Right lung (tissue), 5 donors: ENCODE data around the gene APBB2. TPM values are rescaled to one million over a fixed set of nuclear protein-coding genes. Genes with fewer than 3 reads are reported as not detected.

Experiments used
- DNase-seq, 2 donors: peaks; one replicate each; pipeline ENCODE4 v3.0.0-alpha.2; 2013
- polyA plus RNA-seq, 5 donors: library from polyadenylated mRNA; unstranded; fragments of 120-200 nt; gene quantifications; one replicate each; pipeline versions ENCODE4 v1.2.1 to v1.2.3, GENCODE V29; 2013; ENCODE audit warnings: inconsistent platforms in 1 of 5, low replicate concordance in 1 of 5; ENCODE audit not compliant: insufficient read length in 5 of 5, insufficient read depth in 1 of 5

Gene APBB2
- polyA plus RNA-seq, 5 donors = 30.5 to 60.4 (median 48.7) TPM

DNA sequence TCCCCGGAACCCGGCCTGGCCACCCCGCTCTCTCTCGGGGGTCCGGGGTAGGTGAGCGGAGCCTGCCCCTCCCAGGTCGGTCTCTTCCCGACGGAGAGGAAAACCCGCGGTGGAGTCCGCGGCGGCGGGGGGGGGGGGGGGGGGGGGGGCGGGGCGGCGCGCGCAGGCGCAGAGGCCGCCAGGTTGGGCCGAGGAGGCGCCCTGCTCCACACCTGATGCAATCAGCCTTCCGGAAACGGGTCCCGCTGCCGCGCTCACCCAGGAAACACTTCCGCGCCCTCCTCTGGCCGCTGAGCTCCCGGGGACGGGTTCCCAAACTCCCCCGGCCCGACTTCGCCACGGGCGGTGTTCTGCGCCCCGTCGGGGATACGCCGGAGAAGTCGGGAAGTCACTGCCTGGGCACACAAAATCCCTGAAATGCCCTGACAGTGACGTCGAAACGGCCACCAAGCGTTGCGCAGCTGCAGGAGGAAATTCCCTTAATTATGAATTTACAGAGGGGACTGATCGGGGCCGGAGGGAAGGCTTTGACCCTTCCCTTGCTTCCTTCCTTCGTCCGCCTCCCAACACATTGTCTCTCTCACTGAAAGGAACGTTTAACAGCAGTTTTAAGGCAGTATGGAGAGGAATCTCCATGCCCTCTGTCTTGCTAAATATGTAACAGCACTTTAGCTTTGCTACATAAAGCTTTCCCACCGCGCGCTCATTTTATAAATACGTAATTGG is 2.1 kb upstream of the APBB2 start:
- peak; percentile 82 to 84 for DNase-seq

DNA sequence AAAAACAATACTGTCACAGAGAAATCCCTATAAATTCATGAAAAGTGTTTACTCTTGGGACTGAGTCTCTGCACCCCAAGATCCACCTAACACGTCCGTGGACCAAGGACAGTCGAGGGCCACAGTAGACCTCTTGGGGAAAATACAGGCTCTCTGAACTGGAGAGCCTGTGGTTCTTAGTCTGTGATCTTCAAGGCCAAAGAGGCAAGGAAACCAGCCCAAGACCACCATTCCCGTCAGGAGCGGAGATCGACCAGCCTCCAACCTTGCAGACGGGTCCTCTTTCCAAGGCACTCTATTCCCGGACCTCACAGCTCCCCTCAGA is 1.6 kb upstream of the APBB2 start:
- peak in 1 of 2 donors; percentile 36 for DNase-seq

DNA sequence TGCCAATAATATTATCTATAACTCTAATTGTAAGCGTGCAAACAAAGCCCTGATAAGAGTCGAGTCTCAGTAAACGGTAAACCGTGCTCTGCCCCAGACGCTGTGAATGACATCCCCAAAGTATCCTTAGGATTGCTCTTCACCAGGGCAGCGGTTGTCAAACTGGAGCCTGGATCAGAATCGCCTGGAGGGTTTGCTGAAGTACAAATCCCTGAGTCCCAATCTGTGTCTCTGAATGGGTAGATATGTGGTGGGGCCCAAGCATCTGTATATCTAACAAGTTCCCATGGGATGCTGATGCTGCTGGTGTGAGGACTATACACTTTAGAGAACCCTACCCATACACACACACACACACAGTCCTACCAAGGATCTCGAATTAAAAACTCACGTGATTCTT is 813 bp upstream of the APBB2 start:
- no peak for DNase-seq

DNA sequence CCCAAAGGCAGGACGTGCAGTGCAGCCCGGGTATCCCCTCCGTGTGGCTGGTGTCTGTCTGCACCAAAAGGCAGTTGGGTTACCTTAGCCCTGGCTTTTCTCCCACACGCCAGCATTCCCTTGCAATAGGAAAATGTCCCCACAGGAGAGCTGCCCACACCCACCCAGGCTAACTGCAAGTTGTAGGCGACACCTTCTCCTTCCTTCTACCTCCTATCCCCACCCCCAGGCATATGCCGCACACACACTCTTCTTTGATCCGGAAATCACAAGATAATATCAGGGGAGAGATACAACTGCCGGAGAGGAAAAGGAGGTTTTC is 444 bp upstream of the APBB2 start:
- DNase-seq = no peak

DNA sequence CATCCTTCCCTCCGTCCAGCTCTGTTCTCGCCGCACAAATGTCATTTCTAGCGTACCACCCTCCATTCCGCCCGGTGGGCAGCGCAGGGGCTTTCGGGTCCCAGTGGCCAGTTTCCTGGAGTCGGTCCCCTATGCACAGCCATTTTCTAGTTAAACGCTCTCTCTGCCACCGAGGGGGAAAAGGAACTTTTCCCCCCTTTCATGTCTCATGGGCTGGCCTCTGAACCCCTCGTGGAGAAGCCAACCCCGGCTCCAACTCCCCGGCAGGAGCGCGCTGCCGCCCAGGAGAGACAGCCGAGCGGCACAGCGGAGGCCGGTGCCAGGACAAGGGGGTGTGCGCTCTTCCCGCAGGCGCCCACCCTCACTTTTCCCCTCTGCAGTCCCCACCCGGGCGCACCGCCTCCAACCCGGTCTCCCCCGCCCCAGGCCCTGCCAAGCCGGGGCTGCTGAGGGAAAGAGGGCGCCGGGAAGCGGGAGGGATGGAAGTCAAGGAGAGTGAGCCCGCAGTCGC is 662 bp downstream of the APBB2 start:
- DNase-seq = peak in 1 of 2 donors; percentile 35

DNA sequence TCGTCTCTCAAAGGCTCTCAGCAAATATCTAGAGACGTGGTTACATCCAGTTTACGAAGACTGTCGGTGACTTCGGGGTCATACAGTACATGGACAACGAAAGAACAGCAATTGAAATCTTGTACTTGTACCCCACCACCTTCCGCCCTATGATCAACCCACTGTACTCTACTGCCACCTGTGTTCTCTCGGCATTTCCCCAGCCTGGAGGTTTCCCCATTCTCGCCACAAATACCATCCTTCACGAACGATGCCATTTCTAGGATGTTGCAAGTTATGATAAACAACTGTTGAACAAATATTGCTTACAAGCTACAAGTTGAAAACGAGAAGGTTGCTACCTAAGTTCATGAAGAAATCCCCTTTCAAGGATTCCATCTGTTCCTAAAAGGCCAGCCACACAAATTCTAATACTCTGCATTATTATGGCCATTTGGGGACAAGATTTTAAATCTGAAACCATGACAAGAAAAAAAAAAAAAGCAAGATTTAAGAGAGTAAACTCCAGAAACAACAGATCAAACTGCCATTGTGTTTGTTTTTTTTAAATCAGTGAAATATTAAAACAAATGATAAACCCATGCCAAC is 1.6 kb downstream of the APBB2 start:
- peak; percentile 45 to 46 for DNase-seq

DNA sequence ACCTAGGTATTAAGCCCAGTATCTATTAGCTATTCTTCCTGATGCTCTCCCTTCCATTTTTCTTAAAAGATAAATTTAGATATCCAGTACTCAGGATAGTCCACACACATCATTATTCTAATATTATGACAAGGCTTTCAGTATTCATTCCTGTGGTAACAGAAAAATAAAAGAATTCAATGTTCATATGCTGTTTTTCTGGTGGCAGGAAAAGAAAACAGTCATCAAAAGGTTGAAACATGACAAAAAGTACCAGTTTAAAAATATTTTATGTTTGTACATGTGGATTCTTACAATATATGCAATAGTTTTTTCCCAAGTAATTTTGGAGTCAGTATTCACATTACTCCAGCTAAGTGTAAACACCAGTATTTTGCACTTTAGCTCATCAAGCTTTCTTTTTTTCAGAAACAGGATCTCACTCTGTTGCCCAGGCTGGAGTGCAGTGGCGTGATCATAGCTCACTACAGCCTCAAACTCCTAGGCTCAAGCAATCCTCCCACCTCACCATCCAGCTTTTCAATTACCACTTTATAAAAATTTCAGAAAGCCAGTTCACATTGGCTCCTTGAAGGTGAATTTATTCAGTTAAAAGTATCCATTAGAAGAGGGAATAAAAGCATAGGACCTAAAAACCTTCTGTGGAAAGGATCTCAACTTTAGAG is 2.3 kb downstream of the APBB2 start:
- no peak for DNase-seq

DNA sequence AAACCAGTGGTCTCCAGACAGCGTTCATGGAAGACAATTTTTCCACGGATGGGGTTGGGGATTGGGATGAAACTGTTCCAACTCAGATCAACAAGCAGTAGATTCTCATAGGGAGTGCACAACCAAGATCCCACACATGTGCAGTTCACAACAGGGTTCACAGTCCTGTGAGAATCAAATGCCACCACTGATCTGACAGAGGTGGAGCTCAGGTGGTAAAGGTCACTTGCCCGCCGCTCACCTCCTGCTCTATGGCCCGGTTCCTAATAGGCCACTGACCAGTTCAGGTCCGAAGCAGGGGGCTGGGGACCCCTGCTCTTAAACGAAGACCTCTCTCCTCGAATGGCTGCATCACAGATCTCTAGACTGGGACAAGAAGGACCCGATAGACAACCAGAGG is 4.4 kb downstream of the APBB2 start:
- DNase-seq = no peak

DNA sequence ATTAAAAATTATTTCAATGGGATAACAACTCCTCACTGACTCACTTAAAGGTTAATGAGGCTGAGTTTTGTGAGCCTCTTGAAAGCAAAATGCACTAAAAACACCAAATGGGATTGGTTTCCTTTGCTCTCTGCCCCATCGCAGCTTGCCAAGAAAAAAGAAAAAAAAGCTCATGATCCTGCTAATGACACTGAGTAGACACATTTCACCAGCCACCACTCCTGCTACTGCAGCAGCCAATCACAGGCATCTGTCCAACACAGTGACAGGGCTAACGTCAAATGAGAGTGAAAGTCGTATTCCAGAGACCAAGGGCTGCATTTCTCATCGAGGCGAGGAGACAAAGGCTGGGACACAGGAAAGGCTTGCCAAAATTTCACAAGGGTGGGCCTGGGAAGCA is 5.2 kb downstream of the APBB2 start:
- no peak for DNase-seq

DNA sequence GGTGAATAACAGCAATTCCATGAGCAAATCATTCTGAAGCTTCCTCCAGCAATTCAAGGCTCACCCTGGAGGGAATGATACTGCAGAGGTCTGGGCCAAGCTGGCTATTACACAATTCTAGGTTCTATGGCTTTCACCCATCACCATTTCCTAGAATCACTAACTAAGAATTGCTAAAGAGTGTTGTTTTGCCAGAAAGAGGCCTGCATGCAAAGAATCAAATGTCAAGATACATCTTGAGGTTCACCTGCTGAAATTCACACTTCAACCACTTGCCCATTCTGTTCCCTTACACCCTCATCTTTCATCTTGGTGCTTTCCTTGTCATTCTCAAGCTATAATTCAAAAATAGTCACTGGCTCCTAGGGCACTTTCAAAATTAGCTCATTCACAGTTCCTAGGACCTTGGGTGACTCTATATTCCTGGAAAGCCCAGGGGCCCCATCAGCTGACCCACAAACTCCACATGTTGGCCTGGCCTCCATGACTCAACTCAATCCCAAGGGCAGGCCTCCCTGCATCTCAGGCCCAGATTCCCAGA is 7.0 kb downstream of the APBB2 start:
- no peak for DNase-seq

DNA sequence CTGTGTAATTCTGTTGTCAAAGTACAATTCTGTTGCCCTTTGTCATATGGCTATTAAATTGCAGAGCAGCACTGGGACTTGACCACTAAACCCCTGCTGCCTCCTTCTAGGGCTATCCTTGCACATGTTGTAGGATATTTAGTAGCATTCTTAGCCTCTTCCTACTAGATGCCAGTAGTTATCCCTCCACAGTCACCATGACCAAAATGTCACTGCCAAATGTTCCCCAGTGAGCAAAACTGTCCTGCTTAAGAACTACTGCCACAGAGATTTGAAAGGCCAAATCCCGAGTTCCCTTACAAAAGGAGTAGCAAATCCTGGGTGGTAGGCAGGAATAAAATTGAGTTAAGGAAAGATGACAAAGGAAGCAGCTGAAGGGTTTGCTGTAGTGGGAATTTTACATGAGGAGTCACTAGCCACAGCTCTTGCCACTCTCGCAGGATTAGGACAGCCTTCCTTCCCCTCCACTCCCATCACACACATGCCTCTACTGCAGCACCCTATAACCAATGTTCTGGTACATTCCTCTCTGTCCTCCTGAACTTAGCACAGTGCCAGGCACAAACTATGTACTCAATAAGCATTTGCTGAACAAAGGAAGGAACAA is 8.4 kb downstream of the APBB2 start:
- no peak for DNase-seq

DNA sequence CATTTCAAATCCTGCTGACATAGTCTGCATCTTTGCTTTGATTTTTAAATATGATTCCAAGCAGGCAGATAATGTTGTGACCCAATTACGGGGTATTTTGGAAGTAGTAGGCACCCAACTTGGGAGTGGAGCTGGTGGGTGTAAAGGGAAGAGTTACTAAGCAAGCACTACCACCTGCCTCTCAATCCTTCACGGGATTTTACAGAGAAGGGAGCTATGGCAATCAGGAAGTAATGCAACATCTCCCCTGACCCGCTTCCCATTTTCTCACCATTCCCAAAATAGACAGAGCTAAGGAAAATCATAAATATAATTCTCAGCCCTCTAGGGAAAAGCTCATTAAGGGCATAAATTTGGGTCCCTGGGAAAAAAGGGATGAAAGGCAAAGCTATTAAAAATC is 9.2 kb downstream of the APBB2 start:
- DNase-seq = no peak

DNA sequence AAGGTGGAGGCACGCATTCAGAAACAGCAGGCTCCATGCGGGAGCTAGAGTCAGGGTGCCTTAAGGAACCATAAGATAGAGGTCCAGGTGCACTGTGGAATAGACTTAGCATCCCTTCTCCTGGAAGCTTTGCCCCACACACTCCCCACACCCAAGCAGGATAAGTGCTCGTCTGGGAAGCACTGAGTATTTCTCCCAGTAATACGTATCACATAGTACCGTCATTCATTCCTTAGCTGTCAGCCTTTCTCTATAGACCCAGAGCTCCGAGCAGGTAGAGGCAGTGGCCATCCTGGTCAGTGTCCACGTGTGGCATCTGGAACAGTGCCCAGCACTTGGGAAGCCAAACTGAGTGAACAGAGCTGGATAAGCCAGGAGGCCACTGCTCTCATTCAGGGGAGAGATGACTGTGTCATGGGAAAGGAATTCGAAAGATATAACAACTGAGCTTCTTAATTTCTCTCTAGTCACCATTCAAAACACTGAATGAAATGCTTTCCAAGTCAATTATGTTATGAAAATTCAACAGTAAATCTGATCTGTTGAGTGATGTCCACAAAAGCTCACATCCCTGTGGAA is 9.9 kb downstream of the APBB2 start:
- no peak for DNase-seq

DNA sequence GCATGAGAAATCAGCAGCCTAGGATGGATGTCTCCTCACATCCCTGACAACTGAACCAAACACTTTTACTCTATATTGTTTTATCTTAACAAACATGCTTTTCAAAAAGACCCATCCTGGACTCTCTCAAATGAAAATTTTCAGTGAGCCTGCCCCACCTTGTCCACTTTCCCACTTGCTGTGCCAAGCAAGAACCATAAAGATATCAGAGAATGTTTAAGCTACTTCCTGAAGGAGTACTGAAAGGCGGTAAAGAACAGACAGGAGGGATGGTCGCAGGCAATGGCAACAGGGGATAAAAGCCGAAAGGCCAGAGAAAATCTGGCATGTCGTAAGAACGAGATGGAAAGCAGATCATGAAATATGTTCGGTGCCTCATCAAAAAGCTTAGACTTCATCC is 10.5 kb downstream of the APBB2 start:
- no peak for DNase-seq

DNA sequence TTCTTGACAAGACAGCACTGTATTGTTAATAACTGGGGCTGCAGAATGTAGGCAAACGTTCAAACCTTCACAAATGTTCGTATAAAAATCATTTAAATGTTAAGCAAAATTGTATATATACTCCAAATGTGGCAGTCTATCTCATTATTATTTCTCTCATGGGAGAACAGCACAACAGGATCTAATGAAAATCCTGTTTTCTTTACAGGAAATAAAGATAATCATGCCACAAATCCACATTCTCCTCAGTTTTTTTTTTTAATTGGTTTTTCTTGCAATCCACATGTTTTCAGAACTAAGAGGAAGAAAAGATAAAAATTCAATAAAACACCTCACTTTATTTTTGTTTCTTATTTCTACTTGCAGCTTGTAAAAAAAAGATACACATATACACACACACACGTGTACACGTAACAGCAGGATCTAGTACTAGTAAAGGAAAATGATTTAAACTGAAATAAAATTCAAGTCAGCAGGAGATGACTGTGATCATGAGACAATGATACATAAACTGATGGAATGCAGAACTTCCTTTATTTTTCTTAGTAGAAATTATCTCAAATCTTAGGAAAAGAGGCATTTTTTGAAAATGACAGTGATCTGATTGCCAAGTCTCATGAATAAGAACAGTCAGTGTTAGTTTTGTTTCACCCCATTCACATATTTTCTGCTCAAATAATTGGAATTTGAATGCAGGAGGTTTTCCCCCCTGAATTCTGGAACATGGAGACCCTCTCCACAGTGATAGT is 11.3 kb downstream of the APBB2 start:
- no peak for DNase-seq

DNA sequence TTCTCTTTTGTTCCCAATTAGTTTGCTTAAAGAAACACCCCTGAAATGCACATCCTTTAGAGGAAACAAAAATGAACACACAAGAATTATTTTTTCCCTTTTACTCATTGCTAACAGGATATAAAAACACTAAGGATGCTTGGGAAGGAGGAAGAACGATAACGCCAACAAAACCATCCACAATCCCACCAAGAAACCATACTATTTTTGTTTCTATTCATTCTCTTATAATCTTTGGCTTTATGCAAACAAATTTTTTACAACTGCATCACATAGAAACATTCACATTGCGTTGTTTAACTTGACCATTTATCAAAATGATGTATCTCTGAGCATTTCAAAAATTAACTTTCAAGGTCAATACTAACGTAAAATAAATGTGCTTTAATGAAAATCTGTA is 12.0 kb downstream of the APBB2 start:
- DNase-seq = no peak

DNA sequence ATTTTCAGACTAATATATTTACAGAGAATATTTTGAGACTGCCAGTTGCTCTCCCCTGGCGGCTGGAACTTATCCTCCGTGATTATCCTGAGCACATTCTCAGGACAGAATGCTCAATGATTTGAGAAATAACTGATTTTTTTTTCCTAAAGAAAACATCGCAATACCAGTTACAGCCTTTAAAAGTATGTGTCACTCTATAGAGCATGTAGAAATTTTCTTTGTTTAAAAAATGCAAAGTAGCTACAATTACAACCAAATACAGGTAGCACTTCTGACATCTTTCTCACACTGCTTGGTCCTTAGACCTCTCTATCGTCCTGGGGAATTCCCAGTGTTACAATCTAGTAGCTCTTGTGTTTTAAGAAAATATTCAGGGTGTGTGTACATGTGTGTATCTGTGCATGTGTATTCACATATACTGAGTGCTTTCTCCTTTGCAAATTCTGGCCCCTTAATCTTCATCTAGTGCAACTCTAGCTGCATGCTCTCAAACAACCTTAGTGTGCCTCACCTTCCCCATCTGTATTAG is 13.8 kb downstream of the APBB2 start:
- DNase-seq = no peak

DNA sequence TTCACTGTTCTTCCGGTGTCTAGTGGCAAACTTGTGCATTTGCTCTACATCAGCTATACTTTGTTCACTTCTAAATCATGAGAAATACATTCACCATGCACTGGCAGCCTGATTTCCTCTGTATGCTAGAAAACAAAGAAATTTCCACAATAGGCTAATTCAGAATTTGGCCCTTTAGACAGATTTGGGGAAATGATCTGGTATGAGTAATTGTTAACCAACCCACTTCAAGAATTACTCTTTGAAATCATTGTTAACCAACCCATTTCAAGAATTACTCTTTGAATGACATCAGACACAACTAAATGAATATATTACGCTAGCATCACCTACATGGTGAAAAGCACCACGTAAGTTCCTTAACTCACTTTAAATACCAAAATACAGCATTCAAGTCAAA is 14.6 kb downstream of the APBB2 start:
- no peak for DNase-seq

DNA sequence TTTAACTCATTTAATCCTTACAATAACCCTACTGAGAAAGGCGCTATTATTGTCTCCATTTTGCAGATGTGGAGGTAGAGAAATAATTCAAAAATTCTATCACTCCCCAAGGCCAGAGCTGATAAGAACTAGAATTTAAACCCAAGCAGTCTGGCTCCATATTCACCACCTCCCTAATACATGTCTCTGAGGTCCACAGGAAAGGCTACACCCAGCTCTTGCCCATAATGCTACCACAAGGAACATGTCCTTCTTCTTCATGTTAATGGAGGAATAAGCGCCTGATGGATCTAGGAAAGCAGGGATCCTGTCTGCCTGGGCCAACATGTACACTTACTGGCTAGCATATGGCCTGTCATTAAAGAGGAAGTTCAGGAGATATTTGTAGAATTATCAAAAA is 16.3 kb downstream of the APBB2 start:
- no peak for DNase-seq

DNA sequence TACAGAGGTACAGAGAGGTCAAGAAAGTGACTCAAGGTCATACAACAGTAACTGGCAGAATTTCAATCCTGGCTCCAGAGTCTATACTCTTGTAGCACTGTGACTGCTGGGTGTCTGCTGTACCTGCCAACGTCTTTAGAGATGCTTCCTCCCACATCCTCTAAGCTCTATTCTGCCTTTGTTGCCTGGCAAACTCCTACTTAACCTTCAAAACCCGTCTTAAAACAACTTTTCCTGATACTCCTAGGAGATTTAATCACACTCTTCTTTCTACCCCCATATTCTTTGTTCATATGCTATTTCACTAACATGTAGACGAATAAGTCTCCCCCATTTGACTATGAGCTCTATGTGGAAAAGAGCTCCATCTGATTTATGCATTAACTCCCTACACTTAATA is 16.8 kb downstream of the APBB2 start:
- DNase-seq = no peak

DNA sequence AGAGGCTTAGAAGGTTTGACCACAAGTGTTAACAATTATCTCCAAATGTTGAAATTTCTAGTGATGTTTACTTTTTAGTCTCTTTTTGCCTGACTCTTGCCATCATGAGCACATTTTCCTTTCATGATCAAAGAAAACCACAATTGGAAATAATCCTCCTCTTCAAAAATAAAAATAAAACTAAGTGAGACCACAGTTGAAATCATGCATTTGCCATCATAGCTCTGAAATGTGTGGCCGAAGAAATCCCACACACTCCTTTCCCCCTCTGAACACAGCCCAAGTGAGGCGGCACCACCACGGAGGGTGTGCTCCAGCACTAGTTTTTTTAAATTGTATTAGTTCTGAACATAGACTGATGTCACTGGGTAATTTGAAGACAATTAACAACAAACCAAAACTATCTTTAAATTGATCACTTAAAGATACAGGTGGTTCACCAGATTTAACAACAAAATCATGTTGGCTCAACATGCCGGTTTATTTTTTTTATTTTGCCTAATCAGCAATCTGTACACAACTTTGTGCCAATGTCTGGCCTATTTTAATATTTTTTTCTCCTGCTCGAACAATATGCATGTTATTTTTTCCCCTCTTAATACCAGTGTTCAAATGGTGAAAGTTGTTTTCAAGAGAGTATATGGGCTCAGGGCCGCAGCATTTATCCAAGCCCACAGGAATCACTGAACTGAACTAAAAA is 17.6 kb downstream of the APBB2 start:
- DNase-seq = no peak
